AG20443 (cell line): ENCODE measurements around the gene RNF152.

Source experiments
- DNase-seq: peaks from one replicate; pipeline ENCODE4 v3.0.0; 2012; ENCODE audit warnings: low spot score, mixed read lengths

RNF152 gene, protein sequence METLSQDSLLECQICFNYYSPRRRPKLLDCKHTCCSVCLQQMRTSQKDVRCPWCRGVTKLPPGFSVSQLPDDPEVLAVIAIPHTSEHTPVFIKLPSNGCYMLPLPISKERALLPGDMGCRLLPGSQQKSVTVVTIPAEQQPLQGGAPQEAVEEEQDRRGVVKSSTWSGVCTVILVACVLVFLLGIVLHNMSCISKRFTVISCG

DNA sequence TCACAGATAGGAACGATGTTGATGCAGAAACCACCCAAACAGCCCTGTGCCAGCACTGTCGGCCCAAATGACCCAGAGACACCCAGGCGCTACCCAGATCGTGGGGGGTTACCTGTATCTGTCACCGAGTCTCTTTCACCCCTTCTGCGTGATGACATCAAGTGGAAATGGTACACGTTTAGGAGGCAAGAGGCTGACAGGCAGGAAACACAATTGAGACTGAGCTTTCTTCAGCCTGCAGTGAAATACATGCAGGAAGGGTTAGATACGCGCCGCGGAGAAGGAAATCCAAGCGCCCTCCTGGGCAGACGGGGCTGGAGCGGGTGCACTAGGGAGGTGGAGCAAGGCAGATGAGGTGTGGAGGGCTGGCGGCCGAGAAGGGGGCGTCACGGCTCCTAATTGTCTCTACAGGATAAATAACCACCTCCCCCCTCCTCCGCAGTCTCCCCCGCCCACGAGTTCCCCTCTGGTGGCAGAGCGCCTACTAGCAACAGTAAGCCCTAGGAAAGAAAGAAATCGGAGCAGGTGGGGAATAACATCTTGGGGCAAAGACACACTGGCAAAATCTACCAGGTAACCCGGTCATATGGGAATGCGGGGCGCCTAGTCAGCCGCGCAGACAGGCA lies at the start of gene RNF152:
Gene RNF152, minus strand, starts transcription at position 325 of the 626 bp plus-strand sequence. CDS start 76,544 bp downstream, outside the sequence.
- DNase-seq: peak; percentile 34

DNA sequence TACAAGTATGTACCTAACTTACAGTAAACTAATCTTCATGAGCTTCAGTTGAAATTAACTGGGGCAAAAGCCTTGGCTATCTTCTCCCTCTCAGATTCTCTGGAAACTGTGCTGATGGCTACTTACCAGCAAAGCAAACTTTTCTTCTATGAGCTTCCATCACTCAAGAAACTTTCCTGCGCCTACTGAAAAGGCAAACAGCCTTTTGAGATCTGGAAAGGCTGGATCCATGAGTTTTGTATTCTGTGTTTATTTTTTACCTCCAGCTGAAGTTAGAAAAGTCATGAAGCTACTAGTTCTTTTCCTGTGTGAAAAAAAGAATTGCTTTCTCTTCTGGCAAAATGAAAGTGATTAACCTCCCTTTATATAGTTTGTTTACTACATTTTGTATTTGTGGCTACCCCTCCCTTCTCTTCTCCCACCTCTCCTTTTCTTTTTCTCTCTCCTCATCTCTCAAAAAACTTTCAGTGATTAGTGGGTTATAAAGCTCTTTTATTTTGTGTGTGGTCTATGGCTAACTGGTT lies 49.2 kb upstream of the RNF152 start:
- no peak for DNase-seq

GRCh38 chr18:61939046-61939674 lies 46.4 kb upstream of the RNF152 start:
- no peak for DNase-seq

- no peak for DNase-seq
These were observed 42.6 kb upstream of the RNF152 start for GRCh38 chr18:61935362-61935761.

DNA sequence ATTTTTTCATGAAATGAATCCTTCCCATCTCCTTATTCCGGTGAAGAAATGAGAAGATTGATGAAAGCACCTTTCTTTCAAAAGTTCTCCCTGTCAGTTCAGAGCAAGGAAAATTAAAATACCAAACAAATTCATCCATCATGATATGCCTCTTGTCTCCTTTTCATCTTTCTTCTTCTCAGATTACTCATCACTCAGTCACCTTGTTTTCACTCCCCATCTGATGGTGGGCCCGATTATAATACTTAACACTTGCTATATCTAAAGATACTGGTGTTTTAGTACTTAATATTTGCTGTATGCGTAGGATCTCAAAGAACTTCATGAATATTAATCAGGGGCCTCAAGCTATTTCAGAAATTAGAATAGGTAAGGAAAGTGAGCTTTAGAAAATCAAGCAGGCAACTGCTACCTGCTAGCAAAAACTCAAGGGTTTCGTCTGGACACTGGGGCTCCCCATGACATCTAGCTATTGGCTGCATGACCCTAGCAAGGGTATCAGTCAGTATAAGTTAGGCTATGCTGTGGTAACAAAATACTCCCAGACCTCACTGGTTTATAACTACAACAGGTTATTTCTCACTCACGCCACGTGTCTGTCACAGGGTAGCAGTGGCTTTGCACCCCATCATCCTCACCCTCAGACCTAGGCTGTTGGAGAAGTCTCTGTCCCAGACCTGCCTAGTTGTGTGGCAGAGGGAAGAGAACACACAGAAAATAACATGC lies 39.0 kb upstream of the RNF152 start:
- no peak for DNase-seq

DNA sequence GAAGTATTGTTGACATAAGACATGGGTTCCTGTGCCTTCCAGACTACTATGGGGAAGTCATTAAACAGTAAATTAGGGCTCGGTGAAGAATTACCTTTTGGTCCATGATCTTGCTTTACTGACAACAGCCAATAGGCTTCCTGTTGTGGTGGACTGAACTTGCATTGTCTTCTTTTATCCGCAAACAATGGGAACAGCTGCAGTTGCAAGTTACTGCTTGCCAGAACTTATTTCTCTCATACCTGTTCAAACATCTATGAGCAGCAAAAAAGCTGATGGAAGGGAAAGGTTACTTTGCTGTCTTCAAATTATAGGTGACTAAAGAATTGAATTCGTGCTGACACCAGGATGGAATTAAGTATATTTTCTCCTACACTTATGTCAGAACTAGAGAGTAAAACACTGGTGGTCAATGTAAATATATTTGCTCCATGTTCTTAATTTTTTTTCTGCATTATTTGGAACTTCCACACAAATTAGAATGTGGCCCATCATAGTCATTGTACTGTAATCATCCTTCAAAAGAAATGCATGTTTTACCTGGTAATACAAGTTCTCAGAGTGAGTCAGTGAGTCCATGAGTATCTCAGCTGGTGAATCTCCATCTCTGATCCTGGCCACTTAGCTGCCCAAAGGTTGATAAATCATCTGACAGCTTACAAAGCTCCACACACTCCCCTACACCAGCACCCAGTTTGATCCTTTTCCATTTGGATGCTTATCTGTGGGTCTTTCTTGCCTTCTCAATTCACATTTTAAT lies 37.3 kb upstream of the RNF152 start:
- DNase-seq: no peak

DNA sequence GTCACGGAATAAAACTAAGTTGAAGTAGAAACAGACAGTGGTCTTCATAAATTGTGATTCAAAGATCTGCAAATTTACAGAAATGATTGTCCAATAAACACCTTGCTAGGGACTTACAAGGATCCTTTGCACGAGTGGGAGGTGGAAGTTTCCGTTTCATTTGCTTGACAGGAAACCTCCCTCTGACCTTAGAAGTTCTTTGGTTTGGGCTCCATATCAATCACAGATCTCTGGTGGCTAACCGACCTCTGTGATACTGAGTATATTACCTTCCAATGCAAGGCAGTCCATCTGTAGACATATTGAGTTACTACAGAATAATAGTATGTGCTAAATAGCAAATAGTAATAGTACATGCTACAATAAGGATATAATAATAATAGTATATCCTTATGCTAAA lies 33.7 kb upstream of the RNF152 start:
- no peak for DNase-seq

- DNase-seq: no peak
These were observed 31.7 kb upstream of the RNF152 start for GRCh38 chr18:61924550-61924949.

DNA sequence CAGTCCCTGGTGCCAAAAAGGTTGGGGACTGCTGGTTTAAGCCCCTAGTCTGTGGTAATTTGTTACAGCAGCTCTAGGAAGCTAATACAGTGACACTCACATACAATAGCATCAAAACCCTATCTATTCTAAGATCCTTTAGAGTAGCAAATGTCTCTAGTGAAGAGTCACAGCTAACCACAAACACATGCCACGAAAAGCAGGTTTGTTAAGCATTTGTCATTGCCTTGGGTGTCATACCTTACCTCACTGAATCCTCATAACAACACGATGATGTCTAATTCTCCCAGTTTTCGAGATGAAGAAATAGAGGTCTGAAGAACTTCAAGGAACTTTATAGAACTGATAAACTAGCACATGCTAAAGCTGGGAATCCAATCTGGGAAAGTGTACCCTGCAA lies 29.6 kb upstream of the RNF152 start:
- no peak for DNase-seq

DNA sequence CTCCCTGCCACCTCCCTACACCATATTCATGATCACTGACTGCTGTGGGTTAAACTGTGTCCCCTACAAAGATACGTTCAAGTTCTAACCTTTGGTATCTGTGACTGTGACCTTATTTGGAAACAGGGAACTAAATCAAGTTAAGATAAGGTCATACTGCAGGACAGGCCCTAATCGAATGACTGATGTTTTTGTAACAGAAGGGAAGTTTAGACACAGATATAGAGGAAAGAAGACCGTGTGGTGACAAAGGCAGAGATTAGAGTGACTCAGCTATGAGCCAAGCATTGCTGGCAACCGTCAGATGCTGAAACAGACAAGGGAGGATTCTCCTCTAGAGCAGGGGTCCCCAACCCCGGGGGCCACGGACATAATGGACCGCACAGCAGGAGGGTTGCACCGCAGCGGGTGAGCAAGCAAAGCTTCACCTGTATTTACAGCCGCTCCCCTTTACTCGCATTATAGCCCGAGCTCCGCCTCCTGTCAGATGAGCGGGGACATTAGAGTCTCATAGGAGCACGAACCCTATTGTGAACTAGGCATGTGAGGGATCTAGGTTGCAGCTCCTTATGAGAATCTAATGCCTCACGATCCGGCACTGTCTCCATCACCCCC lies 28.9 kb upstream of the RNF152 start:
- no peak for DNase-seq

DNA sequence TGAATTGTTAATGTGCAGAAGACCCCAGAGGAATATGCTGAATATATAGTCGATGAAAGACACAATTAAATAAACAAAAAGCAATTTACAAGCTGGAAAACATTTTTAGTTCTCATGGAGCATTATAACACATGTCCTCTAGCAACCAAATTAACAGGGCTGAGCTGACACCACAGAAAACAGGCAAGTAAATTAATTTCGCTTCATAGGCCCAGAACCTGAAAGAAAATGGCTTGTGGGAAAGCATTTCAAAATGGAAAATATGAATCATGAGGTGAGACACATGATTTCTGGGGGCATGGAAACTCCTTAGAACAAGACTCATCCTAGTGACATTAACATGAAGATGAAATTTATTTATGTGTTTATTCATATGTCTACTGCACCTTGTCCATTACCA lies 25.0 kb upstream of the RNF152 start:
- no peak for DNase-seq

GRCh38 chr18:61912476-61912875 lies 19.7 kb upstream of the RNF152 start:
- no peak for DNase-seq

GRCh38 chr18:61910101-61910500 lies 17.3 kb upstream of the RNF152 start:
- DNase-seq: no peak

- DNase-seq: no peak
These were observed 15.9 kb upstream of the RNF152 start for GRCh38 chr18:61908661-61909060.

GRCh38 chr18:61901323-61901986 lies 8.6 kb upstream of the RNF152 start:
- peak; percentile 75 for DNase-seq

DNA sequence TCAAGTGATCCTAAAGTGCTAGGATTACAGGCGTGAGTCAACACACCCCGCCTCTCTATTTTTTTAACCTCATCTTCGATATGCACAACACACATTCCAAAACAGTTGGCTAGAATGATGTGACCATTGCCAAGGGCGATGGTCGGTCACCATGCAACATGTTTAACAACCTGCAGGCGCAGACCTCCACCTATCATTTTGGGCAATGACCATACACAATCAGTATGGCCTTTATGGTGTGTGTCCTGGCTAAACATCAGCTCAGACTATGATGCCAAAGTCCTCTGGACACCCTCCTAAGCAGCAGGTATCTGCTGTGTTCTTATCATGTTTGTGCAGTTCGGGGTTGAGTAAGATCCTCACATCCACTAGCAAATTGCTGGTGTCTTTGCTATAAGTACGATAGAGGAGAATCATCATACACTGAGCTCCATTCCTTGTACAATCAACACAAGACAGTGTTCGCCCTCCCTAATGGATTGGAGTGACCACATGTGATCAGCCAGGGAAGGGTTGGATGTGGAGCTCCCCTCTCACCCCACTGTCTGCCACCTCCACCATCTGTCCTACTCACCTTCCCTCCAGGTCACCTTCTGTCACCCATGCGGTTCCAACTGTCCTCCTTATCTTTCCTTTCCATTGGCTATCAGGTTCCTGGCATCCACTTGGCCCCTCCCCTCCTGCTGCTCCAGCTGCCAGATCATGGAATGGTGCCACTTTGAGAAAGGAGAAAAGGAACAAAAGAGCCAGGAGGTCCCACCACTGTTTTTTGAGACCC lies 7.9 kb upstream of the RNF152 start:
- no peak for DNase-seq

DNA sequence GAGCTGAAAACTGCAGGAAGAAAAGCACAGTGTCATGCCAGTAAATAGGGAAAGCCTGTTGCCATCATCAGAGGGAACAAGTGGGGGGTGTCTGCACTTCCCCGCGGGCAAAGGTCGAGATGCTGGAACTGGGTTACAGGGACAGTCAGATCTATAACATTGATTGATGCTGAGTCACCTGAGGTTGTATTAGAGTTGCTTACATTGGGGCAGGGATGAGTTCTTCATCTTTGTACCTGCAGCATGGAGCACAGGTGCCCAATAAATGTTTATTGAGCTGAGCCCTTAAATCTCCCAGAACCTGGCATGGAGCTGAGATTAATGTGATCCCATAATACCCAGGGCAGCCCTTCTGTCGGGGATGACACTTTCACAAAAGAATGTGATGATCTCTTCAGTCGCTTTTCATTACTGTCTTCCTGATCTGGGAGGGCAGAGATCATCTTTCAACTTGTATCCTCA lies 5.9 kb upstream of the RNF152 start:
- no peak for DNase-seq

GRCh38 chr18:61896757-61897156 lies 4.0 kb upstream of the RNF152 start:
- peak; percentile 78 for DNase-seq

- no peak for DNase-seq
These were observed 3.3 kb upstream of the RNF152 start for GRCh38 chr18:61896118-61896517.
